GM18867 (cell line): ENCODE data around the gene HHIP.

Experiments
- ATAC-seq: cut with Tn5 transposase; IDR thresholded peaks from one replicate; pipeline ENCODE4 v1.9.1; 2021; ENCODE audit warnings: mild to moderate bottlenecking, moderate library complexity; ENCODE audit not compliant: unreplicated experiment

The HHIP gene

DNA sequence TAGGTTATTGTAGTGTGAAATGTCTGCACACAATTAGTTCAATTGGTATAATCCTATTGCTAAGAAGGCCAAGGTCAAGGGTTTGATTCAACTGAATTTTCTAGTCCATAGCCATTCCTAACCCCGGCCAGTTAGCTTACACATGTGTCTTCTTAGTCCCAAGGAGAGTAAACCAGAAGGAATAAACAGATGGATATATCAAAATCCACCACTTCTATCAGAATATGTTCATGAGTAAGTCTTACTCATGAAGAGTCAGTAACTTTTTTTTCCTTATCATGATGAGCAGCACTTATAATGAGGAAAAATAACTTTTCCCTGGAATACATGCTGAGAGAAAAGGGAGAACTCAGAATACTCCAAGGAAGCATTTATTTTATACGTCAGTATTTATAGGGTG is 9.5 kb downstream of the HHIP start:
- no peak for ATAC-seq

DNA sequence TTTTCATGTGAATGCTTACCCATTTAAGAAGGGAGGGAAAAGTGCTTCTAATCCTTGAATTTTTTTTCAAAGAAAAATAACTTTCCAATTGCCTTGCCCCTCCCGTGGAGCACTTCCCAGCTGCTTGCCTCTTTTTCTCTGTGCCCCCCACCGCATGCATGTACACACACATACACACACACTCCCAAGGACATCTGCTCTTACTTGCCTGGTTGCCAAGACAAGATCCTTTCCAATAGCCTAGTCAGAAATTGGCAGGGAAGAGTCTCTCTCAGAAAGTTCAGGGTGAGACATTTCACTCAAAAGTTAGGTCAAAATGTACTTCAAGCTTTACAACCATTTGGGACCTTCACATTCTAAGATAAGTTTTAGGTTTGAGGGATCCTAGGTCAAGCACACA is 10.9 kb downstream of the HHIP start:
- ATAC-seq, result no peak

DNA sequence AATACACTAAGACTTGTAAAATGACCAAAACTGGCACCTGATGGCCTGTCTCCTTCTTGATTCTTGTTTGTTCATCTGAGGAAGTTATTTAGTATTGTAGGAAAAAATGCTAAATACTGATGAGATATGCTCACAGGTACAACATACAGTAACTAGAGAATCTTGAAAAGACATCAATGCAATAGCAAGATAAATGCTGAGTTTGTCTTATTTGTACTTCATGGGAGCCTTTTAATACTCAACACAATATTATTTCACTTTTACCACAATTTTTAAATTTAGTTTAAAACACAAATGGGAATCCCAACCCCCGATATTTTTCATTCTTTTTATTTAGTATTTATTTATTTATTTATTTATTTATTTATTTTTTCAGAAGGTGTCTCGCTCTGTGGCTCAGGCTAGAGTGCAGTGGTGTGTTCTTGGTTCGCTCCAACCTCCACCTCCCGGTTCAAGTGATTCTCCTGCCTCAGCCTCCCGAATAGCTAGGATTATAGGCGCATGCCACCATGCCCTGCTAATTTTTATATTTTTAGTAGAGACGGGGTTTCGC is 12.1 kb downstream of the HHIP start:
- no peak for ATAC-seq

DNA sequence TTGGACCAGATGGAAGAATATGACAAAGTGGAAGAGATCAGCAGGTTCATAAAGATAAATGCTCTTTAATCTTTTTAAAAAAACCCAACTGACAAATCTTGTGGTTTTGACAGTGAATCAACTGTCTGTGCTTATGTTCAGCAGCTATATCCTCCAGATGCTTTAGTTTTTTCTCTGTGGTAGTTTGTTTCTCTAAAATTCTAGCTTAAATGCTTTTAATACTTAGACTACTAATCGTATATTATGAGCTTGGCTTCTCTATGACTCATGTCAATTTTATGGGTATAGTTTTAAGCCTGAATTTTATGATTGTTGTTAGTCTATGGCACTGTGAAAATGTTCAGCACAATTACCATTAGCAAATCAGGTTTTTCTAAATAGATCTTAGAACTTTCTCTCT is 12.9 kb downstream of the HHIP start:
- ATAC-seq, result no peak

DNA sequence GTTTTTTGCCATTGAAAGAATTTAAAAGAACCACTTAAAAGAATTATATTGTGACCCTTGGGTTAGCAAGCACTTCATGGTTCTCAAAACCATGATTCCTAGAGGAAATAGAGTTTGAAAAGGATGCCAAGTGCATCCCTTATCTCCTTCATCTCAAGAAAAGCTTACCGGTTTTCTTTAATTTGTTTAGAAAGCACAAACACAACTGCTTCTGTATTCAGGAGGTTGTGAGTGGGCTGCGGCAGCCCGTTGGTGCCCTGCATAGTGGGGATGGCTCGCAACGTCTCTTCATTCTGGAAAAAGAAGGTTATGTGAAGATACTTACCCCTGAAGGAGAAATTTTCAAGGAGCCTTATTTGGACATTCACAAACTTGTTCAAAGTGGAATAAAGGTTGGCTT is 13.5 kb downstream of the HHIP start:
- ATAC-seq, result no peak

DNA sequence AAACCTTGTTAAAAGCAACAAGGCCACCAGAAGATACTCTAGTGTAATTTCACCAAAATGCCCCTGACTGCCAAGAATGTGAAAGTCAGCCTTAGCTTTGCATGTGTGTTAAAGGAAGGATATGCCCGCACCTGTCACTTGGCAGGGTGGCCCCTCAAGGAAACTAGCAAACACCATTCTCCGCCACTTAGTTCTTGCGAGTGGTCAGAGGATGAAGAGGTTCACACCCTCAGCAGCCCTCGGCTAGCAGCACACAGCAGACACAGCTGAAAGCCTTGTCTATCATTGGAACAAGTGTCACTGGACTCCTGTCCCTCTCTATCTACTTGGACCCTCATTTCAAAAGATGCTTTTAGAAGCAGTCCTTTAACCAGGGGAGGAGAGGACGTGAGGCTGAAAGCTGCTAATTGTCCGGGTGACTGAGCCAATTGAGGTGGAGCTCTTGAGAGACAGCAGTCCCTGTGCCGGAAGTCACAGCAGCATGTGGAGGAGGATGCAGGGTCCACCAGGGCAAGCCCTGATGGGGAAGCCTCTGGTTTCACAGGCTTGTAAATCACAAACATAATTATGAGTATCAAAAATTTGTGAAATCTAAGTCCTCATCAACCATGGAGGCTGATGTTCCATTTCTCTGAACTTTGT is 18.0 kb downstream of the HHIP start:
- ATAC-seq, result no peak

DNA sequence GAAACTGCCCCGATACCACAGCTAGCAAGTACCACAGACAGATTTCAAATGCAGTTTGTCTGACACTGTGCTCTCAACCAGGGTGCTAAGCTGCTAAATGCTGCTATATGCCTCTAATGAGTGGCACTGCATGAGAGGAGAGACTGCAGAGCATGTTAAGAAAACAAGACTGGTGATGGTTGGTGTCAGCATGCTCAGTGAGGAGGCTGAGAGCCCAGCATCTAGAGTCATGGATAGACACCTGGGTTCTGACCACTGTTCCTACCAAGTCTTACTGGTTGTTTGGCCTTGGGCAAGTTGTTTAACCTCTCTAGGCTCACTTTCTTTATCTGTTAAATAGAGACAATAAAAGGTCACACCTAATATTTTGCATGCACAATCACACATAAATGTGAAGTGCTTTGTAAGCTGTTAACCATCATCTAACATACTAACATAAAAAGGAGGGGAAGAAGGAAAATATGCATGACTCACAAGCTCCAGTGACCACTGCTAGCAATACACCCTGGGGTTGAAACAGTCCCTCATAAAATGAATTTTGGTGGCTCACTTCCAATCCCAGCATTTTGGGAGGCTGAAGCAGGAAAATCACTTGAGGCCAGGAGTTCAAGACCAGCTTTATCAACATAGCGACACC is 20.7 kb downstream of the HHIP start:
- no peak for ATAC-seq

DNA sequence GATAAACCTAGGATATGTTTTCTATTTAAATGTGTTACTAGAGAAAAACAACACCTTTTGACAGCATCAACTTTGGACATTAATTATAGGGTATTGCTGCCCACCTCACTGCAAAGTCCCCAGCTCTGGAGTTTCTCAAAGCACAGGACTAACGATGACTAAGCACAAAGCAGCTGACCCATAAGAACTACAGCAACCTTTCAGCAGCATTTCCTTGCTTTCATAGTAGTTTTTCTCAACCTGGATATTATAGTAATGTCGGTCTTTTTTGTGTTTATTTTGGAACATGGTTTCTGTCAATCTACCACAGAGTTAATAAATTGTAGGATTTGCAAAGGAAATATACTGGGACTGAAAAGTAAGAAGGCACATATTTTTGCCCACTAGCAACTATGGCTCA is 21.5 kb downstream of the HHIP start:
- ATAC-seq, result no peak

DNA sequence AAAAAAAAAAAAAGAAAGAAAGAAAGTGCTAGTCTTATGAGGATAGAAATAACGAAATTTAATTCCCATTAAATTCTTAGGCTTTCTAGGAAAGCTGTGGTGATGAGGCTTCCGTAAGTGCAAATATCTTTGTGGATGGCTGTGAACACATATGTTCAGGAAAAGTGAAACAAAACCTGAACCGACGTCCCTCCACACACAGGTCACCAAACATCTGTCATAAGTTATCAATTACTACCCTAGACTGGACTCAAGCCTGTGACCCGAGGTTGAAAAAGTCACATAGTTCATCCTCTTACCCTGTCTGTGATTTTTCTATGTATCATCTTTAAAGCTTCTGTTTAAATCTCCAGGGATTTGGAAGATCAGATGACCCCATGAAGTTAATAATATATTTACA is 24.8 kb downstream of the HHIP start:
- ATAC-seq, result no peak

DNA sequence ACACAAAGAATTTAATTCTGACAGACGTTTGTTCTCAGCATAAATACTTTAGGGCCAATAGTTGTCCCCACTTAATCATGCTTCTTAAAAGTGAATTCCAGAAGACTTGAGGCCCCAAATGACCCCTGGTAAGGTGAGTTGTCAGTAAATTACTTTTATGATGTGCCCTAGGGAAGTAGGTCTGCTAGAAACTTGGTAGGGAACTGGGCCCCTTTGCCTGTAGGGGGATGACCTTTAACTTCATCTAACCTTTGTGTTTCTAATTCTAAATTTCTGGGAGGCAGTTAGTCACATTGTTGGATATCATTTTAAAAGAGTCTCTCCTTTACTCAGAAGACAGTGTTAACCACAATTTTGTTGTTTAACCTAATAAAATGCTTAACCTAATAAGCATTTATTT is 28.8 kb downstream of the HHIP start:
- no peak for ATAC-seq

DNA sequence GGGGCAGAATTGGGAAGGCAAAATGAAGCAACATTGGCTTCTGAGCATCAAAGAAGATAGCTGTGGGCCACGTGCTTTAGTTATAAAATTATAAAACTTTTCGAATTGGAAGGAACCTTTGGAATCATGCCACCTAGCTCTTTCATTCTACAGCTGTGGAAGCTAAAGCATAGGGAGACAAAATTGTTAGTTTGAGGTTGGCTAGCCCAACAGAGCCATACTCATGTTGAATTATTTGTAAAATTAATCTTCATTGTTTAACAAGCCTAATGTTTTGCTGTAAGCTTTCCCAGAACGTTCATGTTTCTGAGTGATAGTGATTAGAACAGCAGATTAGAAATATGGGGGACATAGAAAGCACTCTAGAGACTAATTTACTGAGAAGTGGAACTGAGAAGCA is 35.9 kb downstream of the HHIP start:
- ATAC-seq, result no peak

DNA sequence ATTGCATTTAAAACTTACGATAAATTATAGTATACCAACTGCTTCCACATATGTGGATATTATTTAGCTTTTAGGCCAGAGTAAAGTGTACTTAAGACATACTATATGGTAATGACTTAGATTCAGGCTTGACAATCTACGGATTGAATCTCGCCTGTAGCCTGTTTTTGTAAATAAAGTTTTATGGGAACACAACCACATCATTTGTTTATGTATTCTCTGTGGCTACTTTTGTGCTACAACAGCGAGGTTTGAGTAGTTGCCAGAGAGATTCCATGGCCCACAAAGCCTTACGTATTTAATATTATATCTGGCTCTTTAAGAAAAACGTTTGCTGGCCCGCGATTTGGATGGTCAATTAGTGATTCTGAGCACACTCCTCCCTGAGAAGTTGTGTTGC is 37.6 kb downstream of the HHIP start:
- no peak for ATAC-seq

DNA sequence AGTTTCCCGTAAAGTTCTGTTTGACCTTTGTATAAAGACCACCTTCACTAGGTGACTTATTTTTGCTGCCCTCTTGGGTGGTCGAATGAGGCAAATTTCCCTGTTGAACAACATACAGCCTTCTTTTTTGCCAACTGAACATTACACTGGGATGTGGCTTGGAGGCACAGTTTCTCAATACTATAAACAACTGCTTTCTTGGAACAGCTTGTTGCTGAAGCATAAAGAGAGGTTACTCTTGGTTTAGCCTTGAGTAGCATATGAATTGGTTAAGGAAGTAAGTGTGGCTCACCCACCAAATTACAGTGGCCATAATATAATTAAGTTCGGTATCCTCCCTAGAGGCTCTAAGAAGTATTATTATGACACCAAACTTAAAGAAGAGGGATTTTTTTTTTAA is 40.0 kb downstream of the HHIP start:
- ATAC-seq, result no peak

DNA sequence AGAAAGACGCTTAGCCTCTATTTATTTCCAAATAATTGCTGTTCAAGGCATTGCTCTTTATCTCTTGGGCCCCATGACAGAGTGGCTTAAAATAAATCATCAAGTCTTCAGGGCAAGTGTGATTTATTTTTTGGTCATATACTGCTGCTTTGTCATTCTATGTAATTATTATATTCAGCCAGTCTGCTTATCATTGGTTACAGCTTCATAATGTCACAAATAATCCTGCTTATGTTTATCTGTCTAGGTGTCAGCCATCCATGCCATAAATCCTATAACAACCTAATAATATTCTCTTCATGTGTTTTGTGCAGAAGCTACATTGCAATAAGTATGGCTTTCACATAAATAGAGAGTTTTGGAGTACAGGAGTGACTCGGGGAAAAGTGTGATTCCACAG is 41.0 kb downstream of the HHIP start:
- no peak for ATAC-seq

DNA sequence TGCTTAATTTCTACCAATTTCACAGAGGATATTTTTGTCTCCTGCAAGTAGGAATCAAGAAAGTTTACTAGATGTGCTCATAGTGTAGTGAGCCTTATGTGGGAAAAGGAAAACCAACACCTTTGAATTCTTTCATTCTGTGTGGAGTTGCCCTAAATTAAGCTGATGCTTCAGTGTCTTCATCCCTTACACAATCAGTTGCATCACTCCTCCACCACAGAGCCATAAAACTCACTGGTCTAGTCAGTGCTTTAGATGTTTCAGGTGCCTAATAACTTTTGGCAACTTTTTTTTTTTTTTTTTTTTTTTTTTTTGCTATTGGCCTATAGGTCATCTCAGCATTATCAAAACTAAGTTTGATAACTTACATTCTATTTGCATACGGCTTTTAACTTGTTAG is 41.5 kb downstream of the HHIP start:
- ATAC-seq, result no peak

DNA sequence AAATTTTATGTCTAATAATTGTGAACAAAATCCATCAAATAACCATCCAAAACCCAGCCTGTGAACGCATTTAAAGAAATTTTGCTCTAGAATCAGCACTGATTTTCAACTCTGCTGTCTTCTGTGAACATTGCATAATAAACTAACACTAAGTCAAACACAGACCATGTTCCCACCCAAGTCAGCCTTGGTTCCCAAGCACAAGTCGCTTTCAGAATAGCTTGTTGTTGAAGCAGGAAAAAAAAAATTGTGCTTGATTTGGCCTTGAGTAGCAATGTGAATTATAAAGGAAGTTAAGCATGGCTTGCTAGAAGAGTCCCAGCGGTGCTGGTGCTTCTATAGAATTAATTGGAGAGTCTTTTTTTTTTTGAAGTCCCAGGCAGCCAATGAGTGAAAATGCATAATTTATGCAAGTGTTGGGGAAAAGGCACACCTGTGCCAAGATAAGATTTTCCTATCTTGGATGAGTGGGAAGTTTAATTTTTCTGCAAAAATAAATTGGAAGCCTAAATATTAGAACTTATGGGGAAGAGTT is 42.1 kb downstream of the HHIP start:
- no peak for ATAC-seq

DNA sequence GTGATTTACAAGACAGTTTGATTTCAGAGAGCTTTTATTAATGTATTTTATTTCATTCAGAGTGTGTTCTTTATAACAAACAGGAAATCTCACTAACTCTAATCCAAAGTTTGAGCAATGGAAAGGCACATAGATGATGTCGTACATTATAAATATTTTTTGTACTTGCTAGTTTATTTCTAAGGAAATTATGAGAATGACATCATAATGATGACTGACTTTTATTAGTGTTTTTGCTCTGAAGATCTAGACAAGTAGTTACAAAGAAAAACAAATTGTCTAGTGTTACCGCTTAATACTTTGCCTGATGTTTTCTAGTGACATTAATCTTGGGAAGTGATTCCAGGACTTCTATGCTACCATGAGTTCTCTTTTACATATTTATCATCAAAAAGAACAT is 43.2 kb downstream of the HHIP start:
- no peak for ATAC-seq

DNA sequence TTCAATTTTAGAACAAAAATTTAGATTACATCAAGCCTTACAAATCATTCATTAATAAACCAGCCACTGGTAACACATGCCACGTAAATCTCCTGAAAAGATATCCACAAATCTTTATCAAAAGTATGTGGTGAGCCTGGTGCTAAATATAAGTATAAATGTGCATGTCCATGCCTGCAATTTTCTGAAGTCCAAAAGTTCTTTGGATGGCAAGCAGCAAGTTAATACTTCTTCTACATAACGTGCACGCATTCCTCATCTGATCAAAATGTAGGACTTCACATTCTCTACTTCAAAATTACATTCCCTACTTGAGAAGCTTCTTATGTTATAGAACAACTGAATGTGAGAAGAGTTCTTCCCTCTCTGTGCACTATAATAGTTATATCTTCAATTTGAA is 49.8 kb downstream of the HHIP start:
- no peak for ATAC-seq

DNA sequence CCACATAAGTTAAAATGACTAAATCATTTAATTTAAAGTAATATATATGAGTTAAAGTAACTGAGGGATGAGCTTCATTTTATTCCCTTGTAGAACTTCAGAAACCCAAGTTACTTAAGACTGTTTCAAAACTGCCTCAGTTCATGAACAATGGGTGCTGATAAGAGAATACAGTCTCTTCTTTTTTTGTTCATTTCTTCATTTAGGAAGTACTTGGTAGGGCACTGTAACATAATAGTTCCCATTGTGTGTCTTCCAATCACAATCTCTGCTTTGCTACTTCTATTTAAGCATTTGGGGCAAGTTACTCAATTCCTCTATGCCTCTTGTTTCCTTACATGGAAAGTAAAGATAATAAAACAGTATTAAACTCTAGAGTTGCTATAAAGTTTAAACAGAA is 50.4 kb downstream of the HHIP start:
- no peak for ATAC-seq

DNA sequence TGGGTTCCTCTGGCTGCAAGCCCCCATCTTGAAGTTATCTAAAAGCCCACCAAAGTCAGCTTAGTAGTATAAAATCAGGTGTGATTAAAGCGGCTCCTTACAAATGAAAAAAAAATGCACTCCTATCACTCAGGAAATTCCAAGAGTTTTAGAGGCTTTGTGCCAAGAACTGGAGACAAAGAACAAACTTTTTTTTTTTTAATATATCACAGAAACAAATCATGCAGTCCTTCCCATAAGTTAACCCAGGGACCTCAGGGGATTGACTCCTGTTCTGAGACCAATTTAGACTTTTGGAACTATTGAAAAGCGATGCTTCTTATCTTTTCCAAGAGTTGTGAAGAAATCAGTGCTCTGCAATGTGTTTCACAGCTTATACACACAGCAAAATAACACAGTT is 53.6 kb downstream of the HHIP start:
- no peak for ATAC-seq

DNA sequence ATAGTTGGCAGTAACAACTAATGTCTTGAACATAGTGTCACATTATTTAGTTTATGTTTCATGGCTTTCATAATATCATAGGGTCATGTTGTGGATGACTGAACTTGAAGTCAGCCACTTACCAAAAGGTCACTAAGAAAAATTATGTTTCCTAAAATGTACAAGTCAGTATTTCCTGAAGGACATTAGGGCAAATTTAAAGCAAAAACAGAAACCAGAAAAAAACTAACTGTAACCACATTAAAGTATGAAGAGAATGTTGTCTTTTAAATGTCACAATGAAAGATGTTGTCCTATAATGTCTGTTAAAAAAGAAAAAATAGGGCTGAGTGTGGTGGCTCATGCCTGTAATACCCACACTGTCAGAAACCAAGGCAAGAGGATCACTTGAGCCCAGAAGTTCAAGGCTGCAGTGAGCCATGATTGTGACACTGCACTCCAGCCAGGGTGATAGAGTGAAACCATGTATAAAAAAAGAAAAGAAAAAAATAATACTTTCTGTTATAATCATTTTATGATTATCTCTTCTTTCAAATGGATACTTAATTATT is 55.8 kb downstream of the HHIP start:
- ATAC-seq, result no peak

DNA sequence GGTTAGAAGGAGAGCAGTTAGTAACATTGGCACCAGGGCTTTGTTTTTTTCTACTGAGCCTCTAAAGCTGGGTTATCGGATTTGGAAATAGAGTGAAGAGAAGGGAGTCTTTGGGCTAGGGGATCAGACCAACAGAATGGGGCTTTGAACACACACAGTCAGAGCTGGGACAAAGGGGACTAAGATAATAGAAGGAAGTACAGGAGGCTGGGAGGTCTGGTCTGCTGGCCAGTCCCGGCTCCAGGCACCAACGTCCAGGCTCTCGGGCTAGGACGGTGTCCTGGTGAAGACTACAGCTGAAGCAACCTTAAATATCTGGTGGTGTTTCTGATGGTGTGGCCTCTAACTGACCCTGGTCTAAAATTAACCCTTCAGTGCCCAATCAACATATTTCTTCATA is 57.5 kb downstream of the HHIP start:
- no peak for ATAC-seq
